ENCODE data around the gene CFD. TPM values are rescaled to one million over a fixed set of nuclear protein-coding genes. Genes with fewer than 3 reads are reported as not detected.

The CFD gene
- total RNA-seq, 2 experiments from 2014 or later: 0.35 TPM; not detected in 1

DNA sequence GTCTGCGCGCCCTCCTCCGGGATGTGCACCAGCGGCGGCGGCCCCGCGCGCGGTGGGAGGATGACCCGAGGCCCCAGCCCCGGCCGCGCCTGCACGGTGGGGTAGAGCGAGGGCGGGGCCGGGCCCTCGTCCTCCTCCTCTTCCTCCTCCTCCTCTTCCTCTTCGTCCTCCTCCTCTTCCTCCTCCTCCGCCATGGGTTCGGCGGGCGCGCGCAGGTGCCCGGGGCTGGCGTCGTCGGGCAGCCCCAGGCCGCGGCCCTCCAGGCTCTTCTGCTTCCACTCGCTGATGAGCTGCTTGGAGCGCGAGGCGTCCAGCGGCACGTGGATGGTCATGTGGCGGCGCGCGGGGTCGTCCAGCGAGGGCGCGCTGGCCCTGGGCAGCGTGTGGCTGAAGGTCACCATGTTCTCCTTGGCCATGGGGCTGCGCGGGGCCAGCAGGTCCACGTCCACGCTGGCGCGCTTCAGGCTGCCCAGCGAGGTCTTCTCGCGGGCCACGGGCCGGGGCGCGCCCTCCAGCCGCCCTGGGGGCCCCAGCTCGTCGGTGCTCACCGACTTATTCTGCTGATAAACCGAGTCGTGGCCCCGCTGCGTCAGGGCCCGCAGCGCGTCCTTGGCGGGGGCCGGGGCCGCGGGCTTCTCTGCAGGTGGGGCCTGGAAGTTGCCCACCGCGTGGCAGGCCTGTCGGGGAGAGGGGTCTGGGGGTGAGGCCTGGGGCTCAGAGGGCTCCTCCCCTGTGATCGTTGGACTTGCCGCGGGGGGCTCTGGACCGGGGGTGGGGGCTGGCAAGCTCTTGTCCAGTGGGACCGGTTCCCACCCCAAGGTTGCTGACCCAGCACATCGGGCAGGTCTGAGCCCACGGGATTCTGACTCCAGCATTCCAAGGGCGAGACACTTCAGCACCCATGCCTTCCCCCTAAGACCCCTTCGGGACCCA, 46.0 kb upstream of the CFD start:
- ChIA-PET POLR2A (interaction anchor here (0.6 kb wide), 1 partner anchor 102 kb away, joined by 4 read pairs; no protein-coding TSS in a partner anchor), CTCF (ENCODE audit: unreplicated experiment) (no interaction called here)
- Histone ChIP-seq H3K36me3 (ENCODE audit: insufficient read depth, low read length) (peaks cover 81% of the 10 kb centered on the region), H3K4me3 (ENCODE audit: low read depth, low read length, poor library complexity, severe bottlenecking) (no peak overlapping the region), H3K9me3 (ENCODE audit: low read length) (no peaks in the 10 kb centered on the region), H3K27ac (ENCODE audit: low read depth, low read length, poor library complexity, severe bottlenecking) (no peak overlapping the region), H3K4me2 (ENCODE audit: low read length) (no peak overlapping the region), H2AFZ (ENCODE audit: low read length) (no peak overlapping the region), H3K9me2 (ENCODE audit: insufficient read depth, low read length) (no peaks in the 10 kb centered on the region), H4K20me1 (ENCODE audit: insufficient read depth, low read length) (no peaks in the 10 kb centered on the region), H3K79me2 (ENCODE audit: insufficient read depth, low read depth, low read length) (no peaks in the 10 kb centered on the region), H3K4me1 (ENCODE audit: insufficient read depth, low read length, poor library complexity, severe bottlenecking) (no peaks in the 10 kb centered on the region)
- BruUV-seq (replicated peaks): no TSS peak
- no peak for DNase-seq (ENCODE audit: low spot score)
- TF ChIP-seq, protein P1, sequence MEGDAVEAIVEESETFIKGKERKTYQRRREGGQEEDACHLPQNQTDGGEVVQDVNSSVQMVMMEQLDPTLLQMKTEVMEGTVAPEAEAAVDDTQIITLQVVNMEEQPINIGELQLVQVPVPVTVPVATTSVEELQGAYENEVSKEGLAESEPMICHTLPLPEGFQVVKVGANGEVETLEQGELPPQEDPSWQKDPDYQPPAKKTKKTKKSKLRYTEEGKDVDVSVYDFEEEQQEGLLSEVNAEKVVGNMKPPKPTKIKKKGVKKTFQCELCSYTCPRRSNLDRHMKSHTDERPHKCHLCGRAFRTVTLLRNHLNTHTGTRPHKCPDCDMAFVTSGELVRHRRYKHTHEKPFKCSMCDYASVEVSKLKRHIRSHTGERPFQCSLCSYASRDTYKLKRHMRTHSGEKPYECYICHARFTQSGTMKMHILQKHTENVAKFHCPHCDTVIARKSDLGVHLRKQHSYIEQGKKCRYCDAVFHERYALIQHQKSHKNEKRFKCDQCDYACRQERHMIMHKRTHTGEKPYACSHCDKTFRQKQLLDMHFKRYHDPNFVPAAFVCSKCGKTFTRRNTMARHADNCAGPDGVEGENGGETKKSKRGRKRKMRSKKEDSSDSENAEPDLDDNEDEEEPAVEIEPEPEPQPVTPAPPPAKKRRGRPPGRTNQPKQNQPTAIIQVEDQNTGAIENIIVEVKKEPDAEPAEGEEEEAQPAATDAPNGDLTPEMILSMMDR (conservative IDR thresholded peaks at IDR 0.05; ENCODE audit: low read length): no peak
- TF ChIP-seq EZH2phosphoT487 (IDR thresholded peaks at IDR 0.05; ENCODE audit: borderline replicate concordance, low read depth, low read length): no peak
- intact Hi-C loops (cut with micrococcal nuclease; ENCODE audit: unreplicated experiment): no loop called here

DNA sequence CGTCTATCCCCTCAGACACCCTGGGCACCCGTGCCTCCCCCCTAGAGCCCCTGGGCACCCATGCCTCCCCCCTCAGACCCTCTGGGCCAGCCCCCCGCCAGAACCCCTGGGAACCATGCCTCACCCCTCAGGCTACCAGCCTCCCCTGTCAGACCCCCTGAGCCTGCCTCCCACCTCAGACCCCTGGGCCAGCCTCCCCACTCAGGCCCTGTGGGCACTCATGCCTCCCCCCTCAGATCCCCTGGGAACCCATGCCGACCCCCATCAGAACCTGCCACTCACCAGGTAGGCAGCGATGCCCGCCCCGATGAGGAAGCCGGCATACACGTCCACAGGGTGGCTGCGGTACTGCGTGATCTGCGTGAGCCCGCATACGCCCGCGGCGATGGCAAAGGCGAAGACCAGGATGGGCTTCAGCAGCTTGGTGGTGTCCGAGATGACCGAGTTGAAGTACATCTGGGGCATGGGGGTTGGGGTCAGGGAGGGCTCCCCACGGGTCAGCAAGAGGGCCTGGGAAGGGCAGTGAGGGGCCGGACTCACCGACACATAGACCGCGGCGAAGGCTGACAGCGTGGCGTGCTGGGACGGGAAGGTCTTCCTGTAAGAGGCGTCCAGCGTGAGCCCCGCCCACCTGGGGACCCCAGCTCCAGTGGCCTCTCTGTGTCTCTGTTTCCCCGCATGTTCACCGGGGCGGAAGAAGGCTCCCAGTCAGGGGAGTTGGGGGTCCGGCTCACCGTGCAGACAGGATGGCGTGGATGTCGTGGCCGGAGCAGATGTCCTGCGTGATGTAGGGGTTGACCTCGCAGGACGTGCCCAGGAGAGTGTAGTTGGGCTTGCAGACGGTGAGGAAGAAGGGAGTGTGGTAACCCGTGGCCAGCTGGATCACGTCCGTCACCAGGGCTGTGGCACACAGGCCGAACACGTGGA, 45.0 kb upstream of the CFD start:
- Histone ChIP-seq H2AFZ (ENCODE audit: low read length) (no peak overlapping the region), H3K9me2 (ENCODE audit: insufficient read depth, low read length) (no peaks in the 10 kb centered on the region), H3K27ac (ENCODE audit: low read depth, low read length, poor library complexity, severe bottlenecking) (no peak overlapping the region), H3K4me1 (ENCODE audit: insufficient read depth, low read length, poor library complexity, severe bottlenecking) (no peaks in the 10 kb centered on the region), H3K4me3 (ENCODE audit: low read depth, low read length, poor library complexity, severe bottlenecking) (no peak overlapping the region), H3K36me3 (ENCODE audit: insufficient read depth, low read length) (peaks cover 73% of the 10 kb centered on the region), H3K9me3 (ENCODE audit: low read length) (no peaks in the 10 kb centered on the region), H4K20me1 (ENCODE audit: insufficient read depth, low read length) (no peaks in the 10 kb centered on the region), H3K79me2 (ENCODE audit: insufficient read depth, low read depth, low read length) (no peaks in the 10 kb centered on the region), H3K4me2 (ENCODE audit: low read length) (no peak overlapping the region)
- ChIA-PET POLR2A (no interaction called here), CTCF (ENCODE audit: unreplicated experiment) (no interaction called here)
- TF ChIP-seq, protein P1 (conservative IDR thresholded peaks at IDR 0.05; ENCODE audit: low read length): no peak
- TF ChIP-seq EZH2phosphoT487 (IDR thresholded peaks at IDR 0.05; ENCODE audit: borderline replicate concordance, low read depth, low read length): no peak
- no peak for DNase-seq (ENCODE audit: low spot score)
- intact Hi-C loops (cut with micrococcal nuclease; ENCODE audit: unreplicated experiment): no loop called here
- no TSS peak for BruUV-seq (replicated peaks)
